ENCODE measurements around the gene CTSO. TPM values are rescaled to one million over a fixed set of nuclear protein-coding genes. Genes with fewer than 3 reads are reported as not detected.

The CTSO gene
- total RNA-seq, 1 experiment from 2014 or later: 0.81 TPM

- no peaks in the 10 kb centered on the region for H3K79me1 ChIP-seq (ENCODE audit: insufficient read depth, low read depth, low read length, poor library complexity, severe bottlenecking)
- no peak overlapping the region for H3K27ac ChIP-seq (ENCODE audit: insufficient read length, low read depth, low read length)
- no peak overlapping the region for H2BK12ac ChIP-seq (ENCODE audit: insufficient read length, low read depth, low read length)
- no CpG with 5 or more reads among the region's 11 CpGs for WGBS (ENCODE audit: extremely low coverage, insufficient read length, low lambda C conversion rate)
- no peaks in the 10 kb centered on the region for H3K36me3 Mint-ChIP-seq (ENCODE audit: insufficient read depth in 1 of 3, low read depth in 3 of 3)
- H4K5ac ChIP-seq (ENCODE audit: insufficient read length, low read depth, low read length): no peak overlapping the region
- peak overlapping the region; percentile 73 to 91 for H3K4me3 Mint-ChIP-seq
- no peak overlapping the region for H3K27ac Mint-ChIP-seq
- no peaks in the 10 kb centered on the region for H3K9me3 Mint-ChIP-seq
- no peaks in the 10 kb centered on the region for H3K9me3 ChIP-seq (ENCODE audit: control insufficient read depth, low read depth, low read length)
- H2AK5ac ChIP-seq (ENCODE audit: insufficient read length, low read length): no peak overlapping the region
- H3K56ac ChIP-seq (ENCODE audit: insufficient read length, low read depth, low read length): no peak overlapping the region
- H2BK120ac ChIP-seq (ENCODE audit: low read depth, low read length, poor library complexity, severe bottlenecking): no peak overlapping the region
- H2BK5ac ChIP-seq (ENCODE audit: insufficient read length, low read length): no peak overlapping the region
- H3K23me2 ChIP-seq (ENCODE audit: insufficient read length, low read depth, low read length, poor library complexity, severe bottlenecking): no peaks in the 10 kb centered on the region
- no peak overlapping the region for H3K9ac ChIP-seq (ENCODE audit: extremely low read depth, insufficient read length, low read length)
- H3K27me3 Mint-ChIP-seq (ENCODE audit: low read depth): no peaks in the 10 kb centered on the region; the same call in 1 of the 2 replicates
- no peak overlapping the region for H4K91ac ChIP-seq (ENCODE audit: insufficient read length, low read depth, low read length)
- no peak overlapping the region for H3K23ac ChIP-seq (ENCODE audit: insufficient read length, low read depth, low read length)
- no peak overlapping the region for H3T11ph ChIP-seq (ENCODE audit: low read length)
- H3K18ac ChIP-seq (ENCODE audit: insufficient read length, low read depth, low read length): no peak overlapping the region
- no peak overlapping the region for H2AFZ ChIP-seq (ENCODE audit: low read length)
- peak overlapping the region; percentile 86; the same call in 1 of the 2 replicates for H3K14ac ChIP-seq (ENCODE audit: insufficient read depth, low read length)
- no peak for DNase-seq
- H3K27me3 ChIP-seq (ENCODE audit: insufficient read depth, low read length): no peaks in the 10 kb centered on the region
- H4K20me1 ChIP-seq (ENCODE audit: control insufficient read depth, insufficient read depth, insufficient read length): no peaks in the 10 kb centered on the region
- H3K4me2 ChIP-seq (ENCODE audit: insufficient read depth, insufficient read length, low read length): peak overlapping the region; percentile 89
- no peak overlapping the region for H2BK15ac ChIP-seq (ENCODE audit: low read depth, low read length)
- no peak overlapping the region for H4K8ac ChIP-seq (replicated peaks; ENCODE audit: insufficient read length, low read depth, low read length)
- no peak overlapping the region for H2BK20ac ChIP-seq (ENCODE audit: low read depth, low read length, poor library complexity, severe bottlenecking)
- 0 out of 4 replicates have a peak, but pooled peaks cover 0 to 3% of the 10 kb centered on the region in 2 experiments for H3K4me1 Mint-ChIP-seq
- H3K79me2 ChIP-seq (ENCODE audit: insufficient read depth, low read length): no peaks in the 10 kb centered on the region
- H3K4me1 ChIP-seq (ENCODE audit: insufficient read depth, low read length): no peaks in the 10 kb centered on the region
- TF ChIP-seq, protein P1, sequence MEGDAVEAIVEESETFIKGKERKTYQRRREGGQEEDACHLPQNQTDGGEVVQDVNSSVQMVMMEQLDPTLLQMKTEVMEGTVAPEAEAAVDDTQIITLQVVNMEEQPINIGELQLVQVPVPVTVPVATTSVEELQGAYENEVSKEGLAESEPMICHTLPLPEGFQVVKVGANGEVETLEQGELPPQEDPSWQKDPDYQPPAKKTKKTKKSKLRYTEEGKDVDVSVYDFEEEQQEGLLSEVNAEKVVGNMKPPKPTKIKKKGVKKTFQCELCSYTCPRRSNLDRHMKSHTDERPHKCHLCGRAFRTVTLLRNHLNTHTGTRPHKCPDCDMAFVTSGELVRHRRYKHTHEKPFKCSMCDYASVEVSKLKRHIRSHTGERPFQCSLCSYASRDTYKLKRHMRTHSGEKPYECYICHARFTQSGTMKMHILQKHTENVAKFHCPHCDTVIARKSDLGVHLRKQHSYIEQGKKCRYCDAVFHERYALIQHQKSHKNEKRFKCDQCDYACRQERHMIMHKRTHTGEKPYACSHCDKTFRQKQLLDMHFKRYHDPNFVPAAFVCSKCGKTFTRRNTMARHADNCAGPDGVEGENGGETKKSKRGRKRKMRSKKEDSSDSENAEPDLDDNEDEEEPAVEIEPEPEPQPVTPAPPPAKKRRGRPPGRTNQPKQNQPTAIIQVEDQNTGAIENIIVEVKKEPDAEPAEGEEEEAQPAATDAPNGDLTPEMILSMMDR (conservative IDR thresholded peaks at IDR 0.05): no peak
- no peak overlapping the region for H3K4ac ChIP-seq (ENCODE audit: low read depth, low read length)
Measured at GRCh38 chr4:155954118-155954685, 536 bp upstream of the CTSO start.

Measured in H9 (cell line).